Measurements from ENCODE around the gene LRRC3B. TPM values are rescaled to one million over a fixed set of nuclear protein-coding genes. Genes with fewer than 3 reads are reported as not detected.
A peak's percentile ranks its signal among the peaks of the same experiment; 100 is the strongest.
"Not testable (repeated sequence)": the region's sequence is repeated elsewhere in the genome, so short reads cannot be mapped to it uniquely, and the experiment has no call there.

Gene LRRC3B
- total and polyA plus RNA-seq, 8 donors: 0.20 to 2.9 (median 1.2) TPM; not detected in 3

- peak in 1 of 2 donors; percentile 26 for DNase-seq
- H3K9me3 ChIP-seq: no peaks in the 10 kb centered on the region
- no peaks in the 10 kb centered on the region for H3K27me3 ChIP-seq
- no peak overlapping the region for H3K27ac ChIP-seq
- H3K4me1 ChIP-seq: no peaks in the 10 kb centered on the region
- WGBS, 5 donors: 62 to 76% (median 70%) methylated on average over 4 of the region's 4 CpGs
- TF ChIP-seq POLR2A (IDR thresholded peaks at IDR 0.05): no peak
- TF ChIP-seq CTCF (IDR thresholded peaks at IDR 0.05): no peak
- TF ChIP-seq POLR2AphosphoS5 (IDR thresholded peaks at IDR 0.05): no peak
- TF ChIP-seq EP300 (IDR thresholded peaks at IDR 0.05): no peak
- no peaks in the 10 kb centered on the region for H3K36me3 ChIP-seq
- intact Hi-C loops (cut with DNase I; ENCODE audit: low total_unique reads): no loop called here
- no peak overlapping the region for H3K4me3 ChIP-seq
Observed at GRCh38 chr3:26592451-26592850, 30.1 kb upstream of the LRRC3B start.

- no peaks in the 10 kb centered on the region for H3K27me3 ChIP-seq
- intact Hi-C loops (cut with DNase I; ENCODE audit: low total_unique reads): no loop called here
- H3K4me1 ChIP-seq: no peaks in the 10 kb centered on the region
- no peak overlapping the region for H3K27ac ChIP-seq
- WGBS, 5 donors: 54 to 68% (median 56%) methylated on average over 3 of the region's 3 CpGs
- no peak overlapping the region for H3K4me3 ChIP-seq
- no peaks in the 10 kb centered on the region for H3K9me3 ChIP-seq
- DNase-seq: no peak
- no peaks in the 10 kb centered on the region for H3K36me3 ChIP-seq
- no peak for TF ChIP-seq POLR2A (IDR thresholded peaks at IDR 0.05)
- no peak for TF ChIP-seq EP300 (IDR thresholded peaks at IDR 0.05)
- TF ChIP-seq POLR2AphosphoS5 (IDR thresholded peaks at IDR 0.05): no peak
- TF ChIP-seq CTCF (IDR thresholded peaks at IDR 0.05): no peak
Observed at GRCh38 chr3:26596335-26596734, 26.2 kb upstream of the LRRC3B start.

- H3K36me3 ChIP-seq; DNase-seq; H3K4me3 ChIP-seq; intact Hi-C loops (cut with DNase I; ENCODE audit: low total_unique reads); H3K4me1 ChIP-seq; H3K27me3 ChIP-seq; H3K27ac ChIP-seq: not testable (repeated sequence)
- 60 to 100% (median 88%) methylated on average over 1 of the region's 1 CpG for WGBS, 5 donors
- peaks cover 0 to 23% (median 15%) of the 10 kb centered on the region in 4 donors for H3K9me3 ChIP-seq
Observed at GRCh38 chr3:26603311-26603710, 19.3 kb upstream of the LRRC3B start.

- intact Hi-C loops (cut with DNase I; ENCODE audit: low total_unique reads); H3K27ac ChIP-seq; DNase-seq; H3K4me3 ChIP-seq; H3K27me3 ChIP-seq; H3K36me3 ChIP-seq; H3K4me1 ChIP-seq: not testable (repeated sequence)
- peaks cover 0 to 23% (median 15%) of the 10 kb centered on the region in 4 donors for H3K9me3 ChIP-seq
- WGBS, 5 donors: 30 to 46% (median 40%) methylated on average over 3 of the region's 3 CpGs
Observed at GRCh38 chr3:26603771-26604170, 18.8 kb upstream of the LRRC3B start.

GRCh38 chr3:26614006-26614685, 8.4 kb upstream of the LRRC3B start:
- no peak overlapping the region for H3K4me3 ChIP-seq

More at GRCh38 chr3:26614006-26614685, 8.4 kb upstream of the LRRC3B start:
- Histone ChIP-seq H3K27ac (no peak overlapping the region), H3K36me3 (no peaks in the 10 kb centered on the region), H3K9me3 (no peaks in the 10 kb centered on the region), H3K27me3 (peaks cover 0 to 2% (median 0%) of the 10 kb centered on the region in 3 donors), H3K4me1 (no peaks in the 10 kb centered on the region)
- WGBS, 5 donors: 60 to 75% (median 73%) methylated on average over 8 of the region's 8 CpGs
- intact Hi-C loops (cut with DNase I; ENCODE audit: low total_unique reads): loop anchor here (5.0 kb wide), 1 partner anchor 202 kb away; no protein-coding TSS in a partner anchor
- no peak for TF ChIP-seq POLR2AphosphoS5 (IDR thresholded peaks at IDR 0.05)
- no peak for TF ChIP-seq EP300 (IDR thresholded peaks at IDR 0.05)
- TF ChIP-seq CTCF (IDR thresholded peaks at IDR 0.05): no peak
- no peak for TF ChIP-seq POLR2A (IDR thresholded peaks at IDR 0.05)
- DNase-seq: no peak

All from stomach (tissue), 9 donors.